Activated CD4-positive, alpha-beta T cell treated with anti-CD3 and anti-CD28 coated beads for 1 hour (primary cell): Measurements from ENCODE around the gene HDGFL2.

Experiments used
- DNase-seq: peaks from one replicate; pipeline ENCODE4 v3.0.0-alpha.2; 2020

HDGFL2 gene

GRCh38 chr19:4499855-4500254 is 27.8 kb downstream of the HDGFL2 start:
- no peak for DNase-seq

DNA sequence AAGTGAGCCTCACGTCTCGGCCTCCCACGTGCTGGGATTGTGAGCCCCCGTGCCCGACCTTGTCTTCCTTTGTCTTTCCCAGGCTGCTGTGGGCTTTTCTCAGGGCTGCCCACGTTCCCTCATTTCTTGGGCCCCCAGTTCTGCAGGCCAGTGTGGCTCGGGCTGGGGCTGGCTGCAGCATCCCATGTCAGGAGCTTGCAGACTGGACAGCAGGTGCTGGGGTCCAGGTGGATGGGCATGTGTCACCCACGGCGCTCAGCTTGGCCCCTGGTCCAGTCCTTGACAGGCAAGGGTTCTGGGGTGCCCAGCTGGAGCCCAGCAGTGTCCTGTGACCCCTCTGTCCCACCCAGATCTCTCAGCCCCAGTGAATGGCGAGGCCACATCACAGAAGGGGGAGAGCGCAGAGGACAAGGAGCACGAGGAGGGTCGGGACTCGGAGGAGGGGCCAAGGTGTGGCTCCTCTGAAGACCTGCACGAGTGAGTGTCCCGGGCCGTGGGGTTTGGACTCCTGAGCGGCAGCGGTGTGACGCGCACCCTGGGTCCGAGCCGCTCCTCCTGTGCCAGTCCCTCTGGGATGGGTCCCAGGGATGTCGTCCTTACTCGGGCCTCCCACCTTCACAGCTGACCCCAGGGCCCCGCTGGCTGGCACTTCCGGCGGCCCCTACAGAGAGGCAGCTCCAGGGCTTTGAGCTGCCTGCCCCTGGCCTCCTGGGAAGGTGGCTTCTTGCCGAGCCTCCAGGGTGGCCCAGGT is 28.9 kb downstream of the HDGFL2 start:
- DNase-seq, result no peak

DNA sequence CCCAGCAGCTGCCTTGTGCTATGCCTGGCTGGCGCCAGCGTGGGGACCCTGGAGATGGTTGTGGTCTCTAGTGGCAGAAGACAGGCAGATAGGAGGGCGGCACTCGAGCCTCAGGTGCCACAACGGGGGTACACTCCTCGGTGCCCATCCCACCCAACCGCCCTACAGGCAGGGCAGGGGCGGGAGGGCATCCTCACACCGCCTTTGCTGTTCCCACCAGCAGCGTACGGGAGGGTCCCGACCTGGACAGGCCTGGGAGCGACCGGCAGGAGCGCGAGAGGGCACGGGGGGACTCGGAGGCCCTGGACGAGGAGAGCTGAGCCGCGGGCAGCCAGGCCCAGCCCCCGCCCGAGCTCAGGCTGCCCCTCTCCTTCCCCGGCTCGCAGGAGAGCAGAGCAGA is 29.6 kb downstream of the HDGFL2 start:
- DNase-seq, result no peak

GRCh38 chr19:4502282-4503131 is 30.4 kb downstream of the HDGFL2 start:
- no peak for DNase-seq

GRCh38 chr19:4503132-4503824 is 31.2 kb downstream of the HDGFL2 start:
- DNase-seq, result no peak

DNA sequence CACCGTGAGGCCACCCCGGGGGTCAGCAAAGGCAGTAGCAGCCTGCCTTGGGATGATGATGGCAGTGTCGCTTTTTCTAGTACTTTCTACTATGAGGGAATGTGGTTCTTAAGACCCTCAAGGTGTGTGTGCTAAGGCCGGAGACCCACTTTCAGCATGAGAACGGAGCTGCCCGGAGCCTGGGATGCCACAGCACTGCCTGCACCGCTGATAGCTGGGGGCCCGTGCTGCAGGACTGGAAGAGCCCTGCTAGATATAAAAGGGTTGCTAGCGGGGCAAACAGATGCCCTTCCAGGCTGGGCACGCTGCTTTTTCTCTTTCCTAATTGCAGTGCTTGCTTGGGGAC is 31.7 kb downstream of the HDGFL2 start:
- DNase-seq, result no peak

- DNase-seq, result no peak
These were observed 32.2 kb downstream of the HDGFL2 start for GRCh38 chr19:4504297-4504701.

- DNase-seq, result no peak
These were observed 32.9 kb downstream of the HDGFL2 start for GRCh38 chr19:4504891-4505569.

DNA sequence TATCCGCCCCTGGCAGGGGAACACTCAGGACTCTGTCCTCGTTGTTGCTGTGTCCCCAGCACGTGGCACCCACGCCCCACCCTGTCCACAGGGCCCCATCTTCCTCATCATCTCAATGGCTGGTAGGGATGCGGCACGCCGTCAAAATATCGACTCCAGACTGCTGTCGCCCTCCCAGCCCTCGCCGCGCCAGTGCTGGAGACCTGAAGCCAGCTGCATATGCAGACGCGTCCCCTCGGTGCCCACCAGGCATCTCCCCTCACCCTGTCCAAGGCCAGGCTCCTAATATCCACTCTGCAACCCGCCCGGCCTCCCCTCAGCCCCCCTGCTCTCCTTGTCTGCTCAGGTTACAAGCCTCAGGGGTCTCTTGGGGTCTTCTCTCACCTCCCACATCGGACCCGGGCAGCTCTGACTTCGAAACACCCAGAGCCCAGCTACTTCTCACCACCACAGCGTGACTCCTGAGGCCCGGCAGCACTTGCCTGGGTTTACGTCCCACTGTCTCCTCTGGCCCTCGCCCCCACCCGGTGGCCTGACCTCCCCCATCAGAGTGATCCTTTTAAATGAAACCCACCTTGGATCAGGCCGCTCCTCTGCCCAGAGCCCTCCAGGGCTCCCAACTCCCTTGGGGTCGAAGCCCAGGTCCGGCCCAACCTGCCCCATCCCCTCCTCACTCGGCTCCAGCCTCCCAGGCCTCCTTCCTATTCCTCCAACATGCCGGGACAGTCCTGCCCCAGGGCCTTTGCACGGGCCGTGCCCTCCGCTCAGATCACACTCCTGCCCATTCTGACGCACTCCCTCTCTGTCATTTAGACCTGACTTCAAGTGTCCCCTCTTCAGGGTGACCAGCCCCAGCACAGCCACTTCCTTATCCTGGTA is 33.7 kb downstream of the HDGFL2 start:
- DNase-seq, result no peak

DNA sequence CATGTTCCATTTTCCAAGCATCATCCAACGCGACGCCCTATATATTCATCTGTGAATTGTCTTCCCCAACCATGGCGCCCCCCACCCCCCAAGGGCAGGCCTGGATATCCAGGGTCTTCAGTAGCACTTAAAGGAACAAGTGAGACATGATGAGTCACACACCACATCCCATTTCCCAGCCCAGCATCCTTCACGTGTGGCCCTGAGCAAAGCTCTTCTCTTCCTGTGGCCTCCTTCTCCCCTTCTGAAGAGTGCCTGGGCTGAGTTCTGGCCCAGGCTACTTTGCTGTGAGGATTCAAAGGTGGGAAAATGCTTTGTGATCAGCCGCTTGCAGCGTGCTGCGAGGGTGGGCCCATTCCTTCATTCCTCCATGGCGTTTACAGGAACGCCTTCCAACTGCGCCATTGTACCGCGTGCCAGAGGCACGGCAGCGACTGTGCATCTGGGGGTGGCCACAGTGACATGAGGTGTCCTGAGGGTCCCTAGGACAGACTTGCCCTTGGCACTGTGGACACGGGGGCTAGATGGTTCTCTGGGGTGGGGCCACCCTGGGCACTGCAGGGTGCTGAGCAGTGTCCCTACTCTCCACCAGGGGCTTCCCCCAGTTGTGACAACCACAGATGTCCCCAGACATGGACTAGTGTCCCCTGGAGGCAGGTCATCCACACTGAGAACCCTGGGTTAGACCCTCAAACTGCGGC is 34.5 kb downstream of the HDGFL2 start:
- DNase-seq, result no peak

DNA sequence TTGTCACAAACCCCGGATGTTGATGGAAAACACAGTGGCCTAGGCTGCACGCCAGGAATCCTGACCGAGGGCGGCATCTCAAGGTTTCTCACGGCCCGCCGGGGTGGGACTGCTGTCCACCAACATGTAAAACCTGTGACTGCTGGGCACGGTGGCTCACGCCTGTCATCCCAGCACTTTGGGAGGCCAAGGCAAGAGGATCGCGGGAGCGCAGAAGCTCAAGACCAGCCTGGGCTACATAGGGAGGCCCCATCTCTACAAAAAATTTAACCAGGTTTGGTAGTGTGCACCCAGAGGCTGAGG is 35.0 kb downstream of the HDGFL2 start:
- DNase-seq, result no peak

DNA sequence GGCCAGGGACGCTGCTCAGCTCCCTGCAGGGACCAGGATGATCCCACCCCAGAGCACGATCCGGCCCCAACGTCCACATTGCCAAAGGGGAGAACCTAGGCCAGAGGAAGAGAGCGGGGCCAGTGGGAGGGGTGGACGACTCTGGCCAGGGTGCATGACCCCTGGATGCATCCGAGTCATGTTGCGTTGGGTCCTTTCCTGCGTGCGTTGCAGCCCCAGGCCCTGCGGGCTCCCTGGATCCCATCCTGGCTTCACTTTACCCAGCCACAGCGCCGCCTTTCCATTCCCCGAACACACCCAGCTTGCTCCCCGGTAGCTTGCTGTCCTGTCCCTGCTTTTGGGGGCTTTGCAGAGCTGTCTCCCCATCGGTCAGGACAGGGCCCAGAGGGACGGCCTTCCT is 35.7 kb downstream of the HDGFL2 start:
- DNase-seq, result no peak

GRCh38 chr19:4508698-4509097 is 36.6 kb downstream of the HDGFL2 start:
- no peak for DNase-seq

DNA sequence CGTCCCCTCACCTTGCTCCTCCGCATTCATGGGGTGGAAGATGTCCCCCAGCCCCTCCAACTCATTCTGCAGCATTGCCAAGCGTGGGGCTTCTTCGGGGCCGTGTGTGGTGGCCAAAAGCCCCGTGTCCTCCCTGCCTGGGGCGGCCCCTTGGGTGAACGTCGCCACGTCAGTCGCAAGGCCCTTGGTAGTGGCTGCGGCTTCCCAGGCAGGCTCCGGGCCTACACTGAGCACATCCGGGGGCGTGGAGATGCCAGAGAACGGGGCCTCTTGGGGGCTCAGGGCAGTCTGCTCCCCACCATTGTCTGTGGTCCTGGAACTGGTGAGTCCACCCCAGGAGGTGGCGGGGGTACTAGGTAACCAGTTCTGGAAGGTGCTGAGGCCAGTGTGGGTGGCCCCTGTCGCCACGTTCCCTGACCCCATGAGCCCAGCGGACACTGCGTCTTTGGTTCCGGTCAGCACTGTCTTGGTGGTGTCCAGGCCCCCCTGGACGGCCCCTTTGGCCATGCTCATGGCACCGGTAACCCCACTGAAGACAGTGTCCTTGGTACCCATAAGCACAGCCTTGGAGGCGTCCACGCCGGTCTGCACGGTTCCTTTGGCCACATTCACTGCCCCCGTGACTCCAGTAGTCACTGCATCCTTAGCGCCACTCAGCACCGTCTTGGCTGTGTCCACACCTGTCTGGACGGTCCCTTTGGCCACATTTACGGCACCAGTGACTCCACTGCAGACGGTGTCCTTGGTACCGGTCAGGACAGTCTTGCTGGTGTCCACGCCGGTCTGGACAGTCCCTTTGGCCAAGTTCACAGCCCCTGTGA is 38.5 kb downstream of the HDGFL2 start:
- DNase-seq, result no peak

- DNase-seq, result no peak
These were observed 39.4 kb downstream of the HDGFL2 start for GRCh38 chr19:4511300-4512054.

GRCh38 chr19:4512070-4512469 is 40.0 kb downstream of the HDGFL2 start:
- DNase-seq, result no peak

DNA sequence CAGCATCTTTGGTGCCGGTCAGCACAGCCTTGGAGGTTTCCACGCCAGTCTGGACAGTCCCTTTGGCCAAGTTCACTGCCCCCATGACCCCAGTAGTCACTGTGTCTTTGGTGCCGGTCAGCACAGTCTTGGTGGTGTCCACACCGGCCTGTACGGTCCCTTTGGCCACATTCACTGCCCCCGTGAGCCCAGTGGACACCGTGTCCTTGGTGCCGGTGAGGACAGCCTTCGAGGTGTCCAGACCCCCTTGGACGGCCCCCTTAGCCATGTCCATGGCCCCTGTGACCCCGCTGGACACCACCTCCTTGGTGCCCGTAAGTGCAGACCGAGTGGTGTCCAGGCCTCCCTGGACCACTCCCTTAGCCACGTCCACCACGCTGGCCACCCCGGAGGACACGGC is 41.2 kb downstream of the HDGFL2 start:
- DNase-seq, result no peak

GRCh38 chr19:4515732-4516131 is 43.6 kb downstream of the HDGFL2 start:
- DNase-seq, result no peak

GRCh38 chr19:4516199-4516938 is 44.3 kb downstream of the HDGFL2 start:
- DNase-seq, result no peak
